Activated T-cell treated with anti-CD3 and anti-CD28 coated beads, Interleukin-2, amount 50 U/mL, for 4 hours (primary cell): ENCODE results near the gene MRPL20. TPM values are rescaled to one million over a fixed set of nuclear protein-coding genes. Genes with fewer than 3 reads are reported as not detected.
A peak's percentile ranks its signal among the peaks of the same experiment; 100 is the strongest.
"Not testable (repeated sequence)": the region's sequence is repeated elsewhere in the genome, so short reads cannot be mapped to it uniquely, and the experiment has no call there.

ENCODE experiments used
- ATAC-seq, 2 donors: fragments of 200-7000 bp; cut with Tn5 transposase; one replicate each; pipeline ENCODE4 v1.10.0; 2021
- DNase-seq: peaks from one replicate; pipeline ENCODE4 v3.0.0-alpha.2; 2020
- H3K27me3 Mint-ChIP-seq: one replicate; pipeline ENCODE4 v1.8.0; 2021; ENCODE audit warnings: low read depth, mixed read lengths
- H3K36me3 Mint-ChIP-seq: one replicate; pipeline ENCODE4 v1.8.0; 2022; ENCODE audit warnings: mixed read lengths; ENCODE audit not compliant: insufficient read depth
- H3K4me1 Mint-ChIP-seq: one replicate; pipeline ENCODE4 v1.8.0; 2021; ENCODE audit warnings: low read depth, mixed read lengths
- H3K4me3 Mint-ChIP-seq: one replicate; pipeline ENCODE4 v1.8.0; 2021; ENCODE audit warnings: mild to moderate bottlenecking, moderate library complexity, mixed read lengths
- H3K9me3 Mint-ChIP-seq: one replicate; pipeline ENCODE4 v1.8.0; 2021; ENCODE audit warnings: mixed read lengths
- total RNA-seq, 3 donors: library from RNA; stranded (reverse); gene quantifications; one replicate each; pipeline ENCODE4 v1.2.1, GENCODE V29; 2021

MRPL20 gene
- total RNA-seq, 3 donors from 2014 or later: 254 to 300 (median 271) TPM

DNA sequence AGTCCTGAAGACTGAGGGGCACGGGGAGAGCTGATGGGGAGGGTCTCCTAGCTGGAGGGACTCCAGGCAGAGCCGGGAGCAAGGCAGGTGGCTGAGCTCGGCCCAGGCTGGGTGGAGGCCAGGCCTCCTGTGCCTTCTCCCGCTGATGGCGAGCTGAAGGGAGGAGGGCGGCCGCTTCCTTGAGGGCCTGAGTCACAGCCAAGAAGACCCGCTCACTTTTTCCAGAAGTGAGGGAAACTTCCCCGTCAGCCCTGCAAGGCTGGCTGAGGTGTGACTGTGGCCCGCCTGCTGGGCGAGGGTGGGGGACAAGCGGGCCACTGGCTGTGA lies 26.7 kb upstream of the MRPL20 start:
- peaks cover 38% of the 10 kb centered on the region for H3K27me3 Mint-ChIP-seq
- peak; percentile 74 to 76 for ATAC-seq
- no peak overlapping the region for H3K4me3 Mint-ChIP-seq
- H3K4me1 Mint-ChIP-seq: peaks cover 6% of the 10 kb centered on the region
- no peaks in the 10 kb centered on the region for H3K9me3 Mint-ChIP-seq
- H3K36me3 Mint-ChIP-seq: no peaks in the 10 kb centered on the region
- peak; percentile 44 for DNase-seq

DNA sequence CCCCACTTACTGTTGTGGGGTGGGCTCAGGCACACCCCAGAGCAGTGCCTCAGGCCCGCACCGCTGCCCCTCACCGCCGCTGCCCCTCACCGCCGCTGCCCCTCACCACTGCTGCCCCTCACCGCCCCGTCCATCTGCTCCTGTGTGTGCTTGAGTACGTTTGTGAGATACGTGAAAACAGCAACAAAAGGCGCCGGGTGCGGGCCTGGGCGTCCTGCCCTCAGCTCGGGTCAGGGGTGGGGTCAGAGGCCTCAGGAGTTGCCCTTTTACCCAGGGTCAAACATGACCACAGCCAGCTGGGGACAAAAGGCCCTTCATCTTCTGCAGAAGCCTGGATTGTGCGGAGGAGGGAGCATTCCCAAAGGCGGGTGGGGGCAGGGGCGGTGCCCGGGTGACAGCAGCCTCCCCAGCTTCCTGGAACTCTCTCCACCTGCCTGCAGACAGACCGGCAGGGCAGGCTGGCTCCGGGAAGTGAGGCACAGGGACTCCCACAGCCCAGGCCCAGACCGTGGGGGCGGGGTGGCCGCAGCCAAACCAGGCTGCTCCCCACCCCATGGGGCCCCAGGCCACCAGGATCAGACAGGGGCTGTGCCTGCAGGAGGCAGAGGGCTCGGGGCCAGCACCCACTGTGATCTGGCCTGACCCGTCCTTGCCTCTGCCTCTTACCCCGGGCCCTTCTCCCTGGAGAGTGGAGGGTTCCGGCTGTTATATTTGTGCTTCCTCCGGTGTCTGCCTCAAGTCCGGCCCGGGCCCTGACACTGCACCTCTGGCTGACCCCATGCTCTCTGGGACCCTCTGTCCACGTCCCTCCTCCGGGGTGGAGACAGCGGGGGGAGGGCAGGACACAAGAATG lies 26.1 kb upstream of the MRPL20 start:
- H3K4me3 Mint-ChIP-seq: no peak overlapping the region
- DNase-seq (no peak), ATAC-seq (no peak)
- H3K4me1 Mint-ChIP-seq: peaks cover 8% of the 10 kb centered on the region
- peaks cover 36% of the 10 kb centered on the region for H3K27me3 Mint-ChIP-seq
- H3K9me3 Mint-ChIP-seq: no peaks in the 10 kb centered on the region
- H3K36me3 Mint-ChIP-seq: no peaks in the 10 kb centered on the region

DNA sequence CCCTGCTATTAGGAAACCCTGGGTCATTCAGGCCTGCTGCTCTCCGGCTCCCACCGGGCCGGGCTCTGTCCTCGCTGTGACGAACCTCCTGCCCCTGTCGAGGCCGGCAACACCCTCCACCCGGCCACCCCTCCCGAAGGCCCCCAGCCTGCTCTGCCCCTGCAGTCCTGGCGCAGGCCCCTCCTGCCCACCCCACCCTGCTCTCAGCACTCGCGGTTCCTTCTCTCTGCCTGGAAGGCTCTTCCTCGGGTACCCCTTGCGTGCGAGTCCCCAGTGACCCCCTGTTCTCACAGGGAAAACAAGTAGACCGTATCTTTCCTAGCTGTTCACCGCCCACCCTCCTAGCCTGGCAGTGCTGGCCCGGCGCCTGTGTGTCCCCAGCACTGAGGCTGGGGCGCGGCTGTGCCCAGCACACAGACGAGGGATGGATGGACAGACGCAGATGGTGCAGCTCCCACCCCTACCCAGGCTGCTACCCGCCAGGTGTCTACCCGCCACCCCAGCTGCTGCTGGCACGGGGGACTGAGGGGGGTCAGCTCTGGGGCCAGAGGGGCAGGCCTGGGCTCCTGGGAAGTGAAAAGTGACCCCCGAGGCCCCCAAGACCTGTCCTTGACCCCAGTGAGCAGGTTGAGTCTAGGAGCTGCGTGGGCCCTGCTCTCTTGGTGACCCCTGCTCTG lies 25.3 kb upstream of the MRPL20 start:
- DNase-seq (no peak), ATAC-seq (no peak)
- Mint-ChIP-seq H3K36me3 (no peaks in the 10 kb centered on the region), H3K4me3 (no peak overlapping the region), H3K4me1 (peaks cover 8% of the 10 kb centered on the region), H3K9me3 (no peaks in the 10 kb centered on the region), H3K27me3 (peaks cover 32% of the 10 kb centered on the region)

DNA sequence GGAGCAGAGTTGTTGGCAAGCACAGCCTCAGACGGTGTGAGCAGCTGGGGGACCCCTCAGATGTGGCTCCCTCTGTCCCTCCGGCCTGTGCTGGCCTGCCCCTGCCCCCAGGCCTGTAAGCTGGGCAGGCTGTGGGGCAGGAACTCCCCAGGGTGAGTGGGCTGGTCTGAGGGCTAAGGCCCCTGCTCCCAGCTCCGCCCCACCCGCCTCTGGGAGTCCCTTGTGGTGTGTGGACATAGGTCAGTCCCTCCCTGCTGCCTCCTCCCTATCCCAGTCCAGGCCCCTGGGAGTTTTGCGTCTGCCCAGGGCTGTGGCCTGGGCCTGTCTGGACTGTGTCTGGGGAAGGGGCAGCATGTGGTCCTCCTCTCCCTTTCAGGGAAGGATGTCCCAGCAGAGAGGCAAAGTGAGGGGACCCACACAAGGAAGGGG lies 24.8 kb upstream of the MRPL20 start:
- peaks cover 8% of the 10 kb centered on the region for H3K4me1 Mint-ChIP-seq
- H3K27me3 Mint-ChIP-seq: peaks cover 30% of the 10 kb centered on the region
- H3K4me3 Mint-ChIP-seq: no peak overlapping the region
- H3K36me3 Mint-ChIP-seq: no peaks in the 10 kb centered on the region
- no peaks in the 10 kb centered on the region for H3K9me3 Mint-ChIP-seq
- DNase-seq (no peak), ATAC-seq (no peak)

DNA sequence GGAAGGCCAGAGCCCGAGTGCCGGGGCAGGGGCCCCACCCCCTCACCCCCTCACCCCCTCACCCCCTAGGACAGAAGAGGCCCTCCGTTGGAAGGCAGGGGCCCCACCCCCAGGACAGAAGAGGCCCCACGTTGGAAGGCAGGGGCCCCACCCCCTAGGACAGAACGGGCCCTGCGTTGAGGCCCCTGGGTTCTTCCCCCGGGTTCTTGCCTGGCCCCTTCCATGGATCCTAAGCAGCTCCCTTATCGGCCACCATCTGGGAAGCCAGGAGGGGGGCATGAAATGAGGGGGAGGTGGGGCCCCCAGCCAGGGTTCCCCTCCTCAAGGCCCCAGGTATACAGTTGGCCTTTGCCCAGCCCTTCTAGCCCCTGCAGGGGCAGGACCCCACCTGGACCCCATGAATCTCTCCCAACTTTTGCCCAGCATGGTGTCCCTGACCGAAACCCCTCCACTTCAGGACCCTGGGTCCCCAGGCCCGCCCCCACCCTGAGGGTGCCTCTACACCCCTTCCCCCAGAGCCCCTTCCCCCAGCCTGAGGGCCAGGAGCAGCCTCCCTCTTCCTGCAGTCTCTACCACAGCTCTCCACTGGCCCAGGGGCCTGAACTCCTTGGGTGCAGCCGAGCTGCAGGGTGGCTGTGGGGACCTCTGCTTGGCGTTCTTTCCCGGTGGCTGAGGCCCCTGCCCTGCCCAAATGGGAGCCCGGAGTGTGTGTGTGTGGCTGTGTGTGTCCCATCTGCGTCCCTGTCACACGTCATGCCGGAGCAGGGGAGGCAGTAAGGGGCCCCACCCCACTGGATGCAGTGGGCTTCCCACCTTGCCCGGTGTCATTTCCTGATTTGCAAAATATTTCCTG lies 24.1 kb upstream of the MRPL20 start:
- H3K36me3 Mint-ChIP-seq: no peaks in the 10 kb centered on the region
- H3K9me3 Mint-ChIP-seq: no peaks in the 10 kb centered on the region
- peaks cover 30% of the 10 kb centered on the region for H3K27me3 Mint-ChIP-seq
- H3K4me3 Mint-ChIP-seq: no peak overlapping the region
- ATAC-seq (no peak), DNase-seq (no peak)
- peaks cover 6% of the 10 kb centered on the region for H3K4me1 Mint-ChIP-seq

DNA sequence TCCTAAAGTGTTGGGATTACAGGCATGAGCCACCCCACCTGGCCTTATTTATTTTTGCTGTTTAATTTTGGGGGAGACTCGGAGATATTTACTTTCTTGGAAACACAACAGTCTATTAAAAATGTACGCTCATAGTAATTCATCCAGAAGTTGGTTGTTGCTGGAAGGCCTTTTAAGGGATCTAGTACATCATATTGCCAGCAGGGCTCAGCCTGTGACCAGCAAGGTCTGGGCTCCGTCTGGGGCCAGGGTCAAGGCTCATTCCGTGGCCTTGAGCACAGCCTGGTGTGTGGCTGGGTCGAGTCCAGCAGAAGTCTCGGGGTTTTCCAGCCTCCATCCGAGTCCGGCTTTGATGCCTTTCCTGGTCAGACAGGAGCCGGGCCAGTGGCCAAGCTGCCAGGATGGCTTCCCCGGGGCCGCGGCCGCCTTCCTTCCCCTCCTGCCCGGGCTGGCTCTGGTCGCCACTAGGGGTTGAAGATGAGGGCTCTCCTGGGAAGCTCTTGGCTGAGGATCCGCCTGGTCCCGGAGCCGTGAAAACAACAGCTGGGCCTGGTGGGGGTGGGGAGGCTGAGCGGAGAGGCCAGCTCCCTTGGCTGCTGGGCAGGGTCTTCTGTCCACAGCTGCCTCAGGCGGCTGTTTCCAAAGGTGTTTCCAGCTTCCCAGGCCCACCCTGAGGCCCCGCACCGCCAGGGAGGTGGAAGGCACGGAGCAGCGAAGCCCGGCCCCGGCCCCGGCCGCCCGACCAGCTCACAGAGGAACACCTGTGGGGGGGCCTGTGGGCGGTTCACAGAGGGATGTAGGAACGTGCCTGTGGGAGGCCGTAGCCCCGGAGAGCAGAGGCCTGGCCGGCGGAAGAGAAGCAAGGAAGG lies 23.3 kb upstream of the MRPL20 start:
- H3K27me3 Mint-ChIP-seq: peaks cover 32% of the 10 kb centered on the region

DNA sequence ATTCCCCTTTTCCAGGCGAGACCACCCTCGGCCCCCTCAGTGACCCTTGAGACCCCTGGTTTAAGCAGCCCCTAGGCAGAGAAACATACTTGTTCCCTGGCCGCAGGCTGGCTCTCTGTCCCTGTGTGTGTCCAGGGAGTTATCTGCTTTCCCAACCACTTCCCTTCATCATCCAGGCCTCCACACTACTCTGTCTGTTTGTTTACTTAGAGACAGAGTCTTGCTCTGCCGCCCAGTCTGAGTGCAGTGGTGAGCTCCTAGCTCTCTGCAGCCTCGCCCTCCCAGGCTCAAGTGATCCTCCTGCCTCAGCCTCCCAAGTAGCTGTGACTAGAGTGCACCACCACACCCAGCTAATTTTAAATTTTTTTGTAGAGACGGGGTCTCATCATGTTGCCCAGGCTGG lies 22.6 kb upstream of the MRPL20 start:
- H3K27me3 Mint-ChIP-seq: peaks cover 33% of the 10 kb centered on the region

More for the DNA sequence above, 23.3 kb upstream of the MRPL20 start:
- ATAC-seq (no peak), DNase-seq (no peak)
- no peak overlapping the region for H3K4me3 Mint-ChIP-seq
- H3K4me1 Mint-ChIP-seq: peaks cover 5% of the 10 kb centered on the region
- H3K9me3 Mint-ChIP-seq: no peaks in the 10 kb centered on the region
- H3K36me3 Mint-ChIP-seq: no peaks in the 10 kb centered on the region

DNA sequence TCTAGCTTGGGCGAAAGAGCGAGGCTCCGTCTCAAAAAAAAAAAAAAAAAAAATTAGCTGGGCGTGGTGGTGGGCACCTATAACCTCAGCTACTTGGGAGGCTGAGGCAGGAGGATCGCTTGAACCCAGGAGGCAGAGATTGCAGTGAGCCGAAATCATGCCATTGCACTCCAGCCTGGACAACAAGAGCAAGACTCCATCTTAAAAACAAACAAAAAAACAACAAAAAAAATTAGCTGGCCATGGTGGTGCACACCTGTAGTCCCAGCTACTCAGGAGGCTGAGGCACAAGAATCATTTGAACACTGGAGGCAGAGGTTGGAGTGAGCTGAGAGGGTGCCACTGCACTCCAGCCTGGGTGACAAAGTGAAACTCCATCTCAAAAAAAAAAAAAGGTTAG lies 21.9 kb upstream of the MRPL20 start:
- H3K9me3 Mint-ChIP-seq, DNase-seq, H3K36me3 Mint-ChIP-seq, H3K4me3 Mint-ChIP-seq, H3K4me1 Mint-ChIP-seq, ATAC-seq: not testable (repeated sequence)
- H3K27me3 Mint-ChIP-seq: peaks cover 33% of the 10 kb centered on the region

More for the DNA sequence above, 22.6 kb upstream of the MRPL20 start:
- Mint-ChIP-seq H3K36me3 (no peaks in the 10 kb centered on the region), H3K4me1 (peaks cover 2% of the 10 kb centered on the region), H3K9me3 (no peaks in the 10 kb centered on the region), H3K4me3 (no peak overlapping the region)
- DNase-seq (no peak), ATAC-seq (no peak)

DNA sequence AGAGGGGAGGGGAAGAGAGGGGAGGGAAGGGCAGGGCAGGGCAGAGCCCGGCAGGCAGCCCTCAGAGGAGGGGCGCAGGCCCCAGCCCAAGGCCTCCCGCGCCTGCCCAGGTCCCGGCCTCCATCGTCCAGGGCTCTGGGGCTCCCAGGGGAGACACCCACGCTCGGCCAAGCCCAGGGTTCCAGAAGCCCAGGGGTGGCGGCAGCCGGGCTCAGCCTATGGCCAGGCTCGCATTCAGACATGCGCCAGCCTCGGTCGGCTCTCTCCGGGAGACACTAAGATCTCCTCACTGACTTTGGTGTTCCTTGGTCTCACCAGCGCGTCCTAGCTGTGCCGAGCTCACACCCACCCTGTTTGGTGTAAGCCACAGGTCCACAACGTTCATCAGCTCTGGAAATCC lies 21.1 kb upstream of the MRPL20 start:
- Mint-ChIP-seq H3K4me3 (no peak overlapping the region), H3K4me1 (peaks cover 2% of the 10 kb centered on the region), H3K36me3 (no peaks in the 10 kb centered on the region), H3K27me3 (peaks cover 31% of the 10 kb centered on the region), H3K9me3 (no peaks in the 10 kb centered on the region)
- no peak for DNase-seq
- ATAC-seq: no peak

DNA sequence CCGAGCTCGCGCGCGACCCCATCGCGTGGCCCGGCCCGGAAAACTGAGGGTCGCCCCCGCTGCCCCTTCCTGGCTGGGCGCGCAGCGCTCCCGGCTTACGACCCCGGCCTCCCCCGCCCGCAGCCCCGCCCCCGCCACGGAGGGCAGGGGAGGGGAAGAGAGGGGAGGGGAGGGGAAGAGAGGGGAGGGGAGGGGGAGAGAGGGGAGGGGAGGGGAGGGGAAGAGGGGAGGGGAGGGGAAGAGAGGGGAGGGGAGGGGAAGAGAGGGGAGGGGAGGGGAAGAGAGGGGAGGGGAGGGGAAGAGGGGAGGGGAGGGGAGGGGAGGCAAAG lies 20.7 kb upstream of the MRPL20 start:
- DNase-seq (no peak), ATAC-seq (no peak)
- Mint-ChIP-seq H3K27me3 (peaks cover 33% of the 10 kb centered on the region), H3K4me3 (no peak overlapping the region), H3K9me3 (no peaks in the 10 kb centered on the region), H3K36me3 (no peaks in the 10 kb centered on the region), H3K4me1 (peaks cover 2% of the 10 kb centered on the region)

DNA sequence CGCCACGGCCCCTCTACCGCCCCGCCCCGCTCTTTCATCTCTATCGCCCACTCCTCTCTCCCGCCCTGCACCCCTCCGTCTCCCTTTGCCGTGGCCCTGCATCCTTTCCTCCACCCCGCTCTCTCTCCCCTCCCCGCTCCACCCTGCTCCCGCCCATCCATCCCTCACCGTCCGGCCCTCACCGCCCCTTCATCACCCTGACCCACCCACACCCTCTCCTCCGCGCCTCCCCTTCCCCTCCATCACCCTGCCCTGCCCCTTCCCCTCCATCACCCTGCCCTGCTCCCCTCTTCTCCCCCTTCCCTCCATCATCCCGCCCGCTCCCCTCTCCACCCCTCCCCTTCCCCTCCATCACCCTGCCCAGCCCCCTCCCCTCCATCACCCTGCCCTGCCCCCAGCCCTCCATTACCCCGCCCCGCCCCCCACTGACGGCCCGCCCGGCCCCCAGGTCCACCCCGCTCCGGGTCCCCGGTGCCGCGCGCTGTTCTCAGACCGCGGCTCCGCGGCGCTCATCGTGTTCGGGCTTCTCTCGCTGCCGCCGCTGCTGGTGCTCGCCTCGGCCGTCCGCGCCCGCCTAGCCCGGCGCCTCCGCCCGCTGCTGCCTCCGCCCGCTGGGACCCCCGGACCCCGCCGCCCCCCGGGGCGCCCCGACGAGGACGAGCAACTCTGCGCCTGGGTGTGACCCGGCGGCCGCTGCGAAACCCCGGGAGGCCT lies 20.2 kb upstream of the MRPL20 start:
- Mint-ChIP-seq H3K4me1 (peaks cover 2% of the 10 kb centered on the region), H3K36me3 (no peaks in the 10 kb centered on the region), H3K9me3 (no peaks in the 10 kb centered on the region), H3K27me3 (peaks cover 37% of the 10 kb centered on the region), H3K4me3 (no peak overlapping the region)
- DNase-seq (no peak), ATAC-seq (peak; percentile 18 to 27)

DNA sequence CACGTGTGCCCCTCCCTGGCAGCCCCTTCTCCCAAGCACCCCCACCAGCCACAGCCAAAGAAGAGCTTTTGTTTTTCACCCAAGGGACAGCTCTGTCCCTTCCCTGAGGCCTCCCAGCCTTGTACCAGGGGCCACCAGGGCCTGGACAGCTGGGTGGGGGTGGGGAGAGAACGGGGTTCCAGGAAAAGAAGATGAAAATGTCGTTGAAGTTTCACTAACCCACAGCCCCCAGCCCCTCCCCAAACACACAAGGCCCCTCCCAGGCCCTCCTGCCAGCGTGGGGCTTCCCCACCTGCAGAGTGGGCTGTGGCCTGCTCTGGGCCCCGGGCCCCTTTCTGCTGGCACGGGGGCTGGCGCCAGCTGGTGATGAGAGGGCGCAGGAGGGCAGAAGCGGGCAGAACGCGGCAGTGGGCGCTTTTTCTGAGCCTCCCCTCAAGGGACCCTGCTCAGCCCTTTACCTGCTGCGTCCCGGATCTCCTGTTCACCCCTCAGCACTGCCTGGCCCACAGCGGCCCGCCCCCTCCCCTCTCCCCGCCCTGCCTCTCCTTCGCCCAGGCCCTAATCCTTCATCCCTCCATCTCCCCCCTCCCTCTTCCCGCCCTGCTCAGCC lies 19.5 kb upstream of the MRPL20 start:
- H3K27me3 Mint-ChIP-seq: peaks cover 39% of the 10 kb centered on the region
- H3K4me3 Mint-ChIP-seq: no peak overlapping the region
- DNase-seq (no peak), ATAC-seq (peak in 1 of 2 donors; percentile 39)
- no peaks in the 10 kb centered on the region for H3K36me3 Mint-ChIP-seq
- no peaks in the 10 kb centered on the region for H3K9me3 Mint-ChIP-seq
- H3K4me1 Mint-ChIP-seq: peaks cover 2% of the 10 kb centered on the region
